Measurements from ENCODE around the gene OLA1.

OLA1 gene

DNA sequence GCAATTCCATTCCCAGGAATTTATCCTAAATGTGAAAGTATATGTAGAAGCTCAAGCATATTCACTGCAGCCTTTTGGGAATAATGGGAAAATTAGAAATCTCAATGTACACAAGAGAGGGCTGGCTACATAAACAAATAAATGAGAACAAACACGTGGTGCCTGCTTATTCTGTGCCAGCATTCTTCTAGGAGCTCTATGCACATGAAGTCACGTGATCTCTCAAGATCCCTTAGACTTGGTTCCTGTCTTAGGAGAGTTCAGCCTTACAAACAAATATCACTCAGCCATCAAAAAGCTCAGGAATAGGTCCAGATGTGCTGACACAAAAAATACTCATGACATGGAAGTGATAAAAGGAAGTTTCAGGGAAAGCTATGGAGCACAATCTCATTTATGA lies 190.3 kb downstream of the OLA1 start:
- no peak for DNase-seq

DNA sequence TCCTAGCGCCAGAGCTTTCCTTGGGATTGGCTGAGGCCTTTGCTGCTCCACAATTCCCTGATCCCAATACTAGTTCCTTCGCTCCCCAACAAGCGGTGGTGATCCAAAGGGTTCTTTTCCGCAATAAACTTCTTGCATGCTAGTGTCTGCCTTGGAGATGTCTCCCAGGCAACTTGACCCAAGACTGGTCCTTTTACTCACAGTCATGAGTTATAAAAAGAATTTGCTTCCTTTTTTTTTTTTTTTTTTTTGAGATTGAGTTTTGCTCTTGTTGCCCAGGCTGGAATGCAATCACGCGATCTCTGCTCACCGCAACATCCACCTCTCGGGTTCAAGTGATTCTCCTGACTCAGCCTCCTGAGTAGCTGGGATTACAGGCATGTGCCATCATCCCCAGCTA lies 193.4 kb downstream of the OLA1 start:
- DNase-seq = no peak

DNA sequence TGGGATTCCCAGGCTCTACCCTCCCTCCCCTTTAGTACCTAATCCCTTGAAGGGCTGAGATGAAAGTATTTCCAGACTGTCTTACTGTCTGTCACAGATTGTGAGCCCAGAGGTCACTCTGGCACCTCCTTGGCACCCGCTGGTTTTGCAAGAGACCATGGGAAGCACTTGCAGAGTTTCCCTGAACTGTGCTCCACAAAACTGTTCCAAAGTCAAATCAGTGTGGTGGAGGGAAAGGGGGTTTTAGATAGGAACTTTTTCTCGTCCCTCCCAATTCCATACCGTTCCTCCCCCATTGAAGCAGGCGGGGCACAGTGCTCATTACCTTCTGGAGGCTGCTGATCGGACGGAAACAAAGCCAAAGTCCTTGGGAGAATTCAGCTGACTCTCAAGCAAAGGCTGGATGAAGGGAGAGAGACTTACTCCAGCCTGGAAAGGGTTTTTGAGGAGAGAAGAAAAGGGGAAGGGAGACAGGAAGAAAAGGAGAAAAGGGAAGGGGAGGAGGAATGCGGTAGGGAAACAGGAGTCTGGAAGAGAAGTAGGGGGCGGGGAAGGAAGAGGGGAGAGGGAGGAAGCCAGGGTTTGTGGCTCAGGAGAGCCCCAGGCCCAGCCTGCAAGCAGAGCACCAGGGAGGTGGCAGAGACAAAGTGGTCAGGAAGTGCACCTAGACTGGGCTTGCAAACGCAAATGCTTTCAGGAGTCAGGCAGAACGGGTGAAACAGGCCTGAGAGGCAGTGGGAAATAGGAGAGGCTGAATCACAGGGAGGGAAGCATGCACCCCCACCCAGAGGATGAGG lies 194.8 kb downstream of the OLA1 start:
- no peak for DNase-seq

DNA sequence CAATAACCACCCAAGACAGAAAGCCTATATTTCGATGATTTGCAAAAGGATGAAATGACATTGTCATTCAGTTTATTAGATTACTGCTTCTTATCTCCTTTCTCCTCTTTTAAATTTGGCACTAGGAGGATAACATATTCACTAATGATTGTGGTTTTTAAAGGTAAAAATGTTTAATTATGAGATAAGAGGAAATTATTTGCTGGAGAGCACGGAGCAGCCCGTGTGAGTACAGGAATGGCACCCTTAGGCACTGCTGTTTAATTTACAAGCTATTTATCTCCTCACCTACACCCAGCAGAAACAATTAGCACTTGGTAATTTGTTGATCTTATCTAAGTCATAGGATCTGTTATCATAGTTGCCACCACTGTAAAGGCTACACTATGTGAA lies 195.8 kb downstream of the OLA1 start:
- DNase-seq = no peak

DNA sequence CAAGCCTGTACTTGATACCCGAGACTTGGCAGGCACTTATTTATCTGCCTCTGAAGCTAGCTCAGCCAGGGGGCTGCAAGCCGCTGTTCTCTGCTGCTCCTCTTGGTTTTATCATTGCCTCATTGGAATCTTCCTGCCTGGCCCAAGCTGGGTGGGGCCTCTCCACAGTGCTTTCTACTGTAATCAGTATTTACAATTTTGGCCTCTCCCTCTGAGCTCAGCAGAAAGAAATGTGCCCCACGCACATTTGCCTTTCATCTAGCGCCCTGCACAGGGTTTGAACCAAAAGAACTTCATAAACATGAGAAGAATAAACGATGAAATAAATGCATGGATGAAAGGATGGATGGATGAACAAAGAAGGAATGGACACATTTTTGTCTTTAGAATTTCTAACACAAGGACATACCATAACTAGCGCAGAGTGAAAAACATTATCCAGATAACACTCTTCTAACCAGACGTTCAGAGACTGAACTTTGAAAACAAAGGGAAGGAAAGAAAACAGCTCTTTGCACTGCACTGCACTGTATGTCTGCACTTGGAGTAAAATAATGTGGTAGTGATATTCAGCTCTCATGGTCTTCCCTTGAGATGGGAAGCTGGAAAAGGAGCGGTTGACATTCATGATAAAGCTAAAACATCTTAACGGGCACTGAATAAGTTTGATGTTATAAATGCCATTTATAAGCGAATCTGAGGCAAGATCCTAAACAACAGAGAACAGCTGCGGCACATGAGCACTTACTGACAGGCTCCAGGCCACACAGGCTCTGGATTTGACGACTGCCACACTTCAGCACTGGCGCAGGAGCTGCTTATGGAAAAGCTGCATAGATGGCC lies 196.4 kb downstream of the OLA1 start:
- no peak for DNase-seq

DNA sequence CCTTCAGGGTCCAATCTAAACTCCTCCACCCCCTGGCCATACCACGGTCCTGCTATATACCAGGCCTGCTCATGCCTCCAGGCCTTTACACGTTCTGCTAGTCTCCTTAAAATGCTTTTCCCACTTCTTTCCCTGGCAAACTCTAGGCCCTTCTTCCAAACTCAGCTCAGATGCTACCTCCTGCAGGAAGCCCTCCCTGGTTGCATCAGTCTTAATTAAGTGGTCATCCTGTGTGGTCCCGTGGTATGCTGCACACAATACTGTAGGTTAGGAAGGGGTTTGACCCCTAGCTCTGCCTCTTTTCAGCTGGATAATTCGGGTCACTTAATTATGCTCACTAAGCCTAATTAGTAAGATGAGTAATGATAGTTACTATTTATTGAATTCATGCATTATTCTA lies 197.3 kb downstream of the OLA1 start:
- no peak for DNase-seq

DNA sequence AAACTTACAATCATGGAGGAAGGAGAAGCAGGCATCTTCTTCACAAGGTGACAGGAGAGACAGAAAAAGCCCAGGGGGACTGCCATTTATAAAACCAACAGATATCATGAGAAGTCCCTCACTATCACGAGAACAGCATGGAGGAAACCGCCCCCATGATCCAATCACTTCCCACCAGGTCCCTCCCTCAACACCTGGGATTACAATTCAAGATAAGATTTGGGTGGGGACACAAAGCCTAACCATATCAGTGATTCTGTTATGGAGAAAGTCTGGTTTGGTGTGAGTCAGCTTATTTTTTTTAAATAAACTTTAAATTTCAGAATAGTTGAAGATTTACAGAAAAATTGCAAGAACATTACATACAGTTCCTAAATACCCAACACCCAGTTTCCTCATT lies 198.4 kb downstream of the OLA1 start:
- DNase-seq = no peak

DNA sequence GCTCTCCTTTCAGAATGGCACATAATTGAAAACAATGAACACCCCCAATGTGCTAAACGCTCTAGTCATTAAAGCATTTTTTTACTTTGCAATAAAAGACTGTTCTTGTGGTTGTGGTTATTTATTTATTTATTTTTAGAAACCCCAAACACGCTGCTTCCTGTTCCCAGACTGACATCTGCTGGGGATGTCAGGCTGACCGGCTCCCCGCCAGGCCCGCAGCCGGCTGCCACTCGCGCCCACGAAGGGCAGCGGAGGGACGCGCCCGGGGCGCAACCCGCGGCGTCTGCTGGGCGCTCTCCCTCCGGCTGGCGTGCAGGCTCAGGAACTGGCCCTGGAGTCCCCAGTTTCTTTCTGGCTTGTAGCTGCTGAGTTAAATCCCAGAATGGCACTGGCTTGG lies 200.1 kb downstream of the OLA1 start:
- DNase-seq = no peak

DNA sequence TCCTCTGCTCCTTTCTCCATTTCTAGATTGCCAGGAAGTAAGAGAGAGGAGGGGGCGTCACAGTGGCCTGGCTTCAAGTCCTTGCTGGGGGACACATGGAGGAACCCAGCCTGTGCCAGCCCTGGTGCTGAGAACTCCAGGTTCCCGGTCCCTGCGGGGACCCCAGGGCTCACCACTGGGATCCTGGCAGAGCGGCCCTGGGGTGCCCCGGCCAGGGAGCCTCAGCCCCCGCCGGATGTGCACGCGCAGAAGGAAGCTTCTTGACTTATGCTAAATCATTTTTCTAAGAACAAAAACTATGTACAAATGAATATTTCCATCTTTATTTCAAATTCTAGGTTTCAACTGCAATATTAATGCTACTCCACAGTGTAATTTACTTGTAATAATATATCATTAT lies 200.6 kb downstream of the OLA1 start:
- no peak for DNase-seq

DNA sequence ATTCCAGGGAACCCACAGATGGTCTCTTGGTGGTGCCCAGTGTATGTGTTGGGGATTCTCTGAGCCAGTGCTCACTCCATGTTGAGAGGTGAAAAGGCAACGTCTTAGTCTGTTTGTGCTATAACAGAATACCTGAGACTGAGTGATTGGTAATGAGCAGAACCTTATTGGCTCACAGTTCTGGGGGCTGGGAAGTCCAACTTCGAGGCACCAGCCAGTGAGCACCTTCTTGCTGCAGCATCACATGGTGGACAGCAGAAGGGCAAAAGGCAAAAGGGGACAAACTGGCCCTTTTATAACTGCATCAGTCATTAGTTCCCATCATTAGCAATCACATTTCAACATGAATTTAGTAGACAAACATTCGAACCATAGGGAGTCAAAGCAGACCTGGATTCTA lies 202.2 kb downstream of the OLA1 start:
- DNase-seq = no peak

DNA sequence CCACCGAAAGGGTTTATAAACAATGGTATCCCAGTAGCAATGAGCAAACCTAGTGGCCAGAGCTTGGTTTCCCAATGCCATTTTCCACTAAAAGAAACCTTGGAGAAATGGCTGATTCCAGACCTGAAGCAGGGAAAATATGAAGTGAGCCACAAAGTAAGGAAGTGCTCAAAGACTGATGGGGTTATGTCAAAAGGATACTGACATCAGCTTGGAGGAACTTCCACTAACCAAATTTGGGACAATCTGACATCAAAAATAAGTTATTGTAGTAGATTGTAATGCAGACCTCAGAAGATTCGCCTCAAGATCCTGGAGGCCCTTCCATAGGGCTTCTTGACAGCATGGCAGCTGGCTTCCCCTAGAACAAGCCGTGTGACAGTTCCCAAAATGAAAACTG lies 203.8 kb downstream of the OLA1 start:
- no peak for DNase-seq

DNA sequence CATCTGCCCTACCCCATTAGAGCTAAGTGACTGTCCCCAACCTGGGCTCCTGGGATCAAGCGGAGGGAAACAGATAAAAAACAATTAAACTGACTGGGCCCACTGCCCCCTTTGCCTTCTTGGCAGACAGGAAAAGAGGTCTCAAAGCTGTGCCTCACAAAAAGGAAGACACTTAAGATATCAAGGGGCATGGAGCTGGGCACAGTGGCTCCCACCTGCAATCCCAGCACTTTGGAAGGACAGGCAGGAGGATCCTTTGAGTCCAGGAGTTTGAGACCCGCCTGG lies 208.0 kb downstream of the OLA1 start:
- DNase-seq = no peak

DNA sequence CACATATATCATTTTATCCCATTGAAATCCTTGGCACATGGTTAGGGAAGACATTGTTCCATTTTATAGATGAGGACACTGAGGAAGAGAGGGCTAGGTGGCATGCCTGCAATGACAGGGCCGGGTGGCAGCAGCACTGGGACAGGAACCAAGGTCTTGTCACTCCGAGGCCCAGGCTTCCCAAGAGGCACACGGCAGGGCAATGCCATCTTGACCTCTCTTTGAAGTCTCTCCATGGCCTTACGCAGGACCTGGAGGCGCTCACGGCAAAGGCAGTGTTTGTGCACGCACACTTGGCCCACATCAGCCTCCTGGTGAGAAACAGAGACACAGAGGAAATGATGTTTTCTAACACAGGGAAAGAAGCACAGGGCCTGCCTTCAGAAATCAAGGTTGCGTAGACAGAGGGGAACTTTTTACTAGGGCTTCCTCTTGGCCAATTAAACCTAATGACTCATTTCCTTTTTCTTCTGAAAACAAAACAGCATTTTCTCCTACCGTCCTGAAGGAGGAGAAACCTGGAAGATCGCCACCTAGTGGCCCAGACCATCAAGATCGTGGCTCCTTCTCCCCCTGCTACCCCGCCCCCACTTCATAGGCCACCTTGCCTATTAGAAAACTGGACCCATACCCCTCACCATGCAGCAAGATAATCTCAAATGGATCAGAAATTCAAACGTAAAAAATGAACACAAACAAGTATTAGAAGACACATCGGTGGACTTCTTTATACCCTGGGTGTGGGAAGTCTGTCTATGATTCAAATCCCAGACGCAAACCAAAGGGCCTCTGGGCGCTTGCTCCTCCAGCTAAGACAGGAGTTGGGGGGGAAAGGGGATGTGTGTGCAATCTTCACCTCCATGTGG lies 208.5 kb downstream of the OLA1 start:
- DNase-seq = peak; percentile 11

DNA sequence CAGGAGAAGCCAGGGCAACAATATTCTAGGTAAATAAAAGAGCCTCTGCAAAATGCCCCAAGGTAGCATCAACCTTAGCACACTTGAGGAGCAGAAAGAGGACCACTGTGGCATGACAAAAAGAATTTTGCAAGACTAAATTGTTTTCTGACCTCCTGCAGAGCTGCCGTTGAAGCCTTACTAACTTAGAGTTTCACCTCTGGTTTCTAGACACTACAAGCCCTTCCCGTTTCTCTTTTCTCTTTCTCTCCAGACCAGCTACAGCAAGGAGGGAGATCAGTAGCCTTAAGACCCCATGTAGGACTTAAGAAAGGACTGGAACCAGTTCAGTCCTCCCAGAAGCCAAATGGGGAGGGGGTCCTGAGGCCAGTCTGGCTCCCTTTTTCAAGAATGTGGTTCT lies 209.9 kb downstream of the OLA1 start:
- DNase-seq = no peak

DNA sequence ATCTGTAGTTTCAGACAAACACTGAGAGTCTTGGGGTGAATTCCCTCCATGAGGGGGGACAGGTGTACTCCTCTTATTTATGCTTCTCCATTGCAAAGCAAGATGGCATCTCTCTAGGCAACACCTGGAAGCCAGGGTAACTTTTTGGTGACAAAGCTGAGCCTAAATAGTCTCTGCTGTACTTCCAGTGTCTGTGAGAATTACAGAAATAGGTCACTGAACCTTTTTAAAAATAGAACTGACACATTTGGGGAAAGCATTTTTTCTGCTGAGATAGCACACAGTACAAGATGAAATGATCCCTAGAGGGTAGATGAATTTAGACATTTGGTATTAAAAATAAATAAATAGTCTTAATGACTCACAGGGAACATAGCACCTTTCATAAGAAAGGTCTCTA lies 211.5 kb downstream of the OLA1 start:
- no peak for DNase-seq

DNA sequence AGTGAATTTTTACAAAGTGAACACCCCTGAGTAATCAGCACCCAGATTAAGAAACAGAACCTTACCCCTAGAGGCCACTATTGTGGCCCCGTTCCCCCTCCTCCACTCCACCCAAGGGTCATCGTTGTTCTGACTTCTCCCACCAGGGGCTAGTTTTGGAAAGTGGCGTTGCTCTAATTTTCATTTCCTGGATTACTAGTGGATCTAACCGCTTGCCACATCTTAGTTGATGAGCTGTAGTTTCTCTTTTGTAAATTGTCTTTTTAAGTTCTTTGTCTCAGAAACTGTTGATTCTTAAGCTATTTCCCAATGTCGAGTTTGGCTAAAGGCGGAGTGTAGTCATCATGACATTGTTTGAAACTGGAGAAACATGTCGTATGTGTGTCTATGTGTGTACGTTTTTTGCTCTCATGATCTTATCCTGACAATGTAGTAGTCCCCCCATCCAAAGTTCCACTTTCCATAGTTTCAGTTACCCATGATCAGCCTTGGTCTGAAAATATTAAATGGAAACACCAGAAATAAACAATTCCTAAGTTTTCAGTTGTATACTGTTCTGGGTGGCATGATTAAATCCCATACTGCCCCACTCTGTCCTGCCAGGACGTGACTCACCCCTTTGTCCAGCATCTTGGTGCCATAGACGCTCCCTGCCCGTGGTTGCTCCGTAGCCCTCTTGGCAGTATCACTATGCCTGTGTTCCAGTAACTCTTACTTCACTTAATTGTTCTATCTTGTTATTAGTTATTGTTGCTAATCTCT lies 212.2 kb downstream of the OLA1 start:
- DNase-seq = no peak

DNA sequence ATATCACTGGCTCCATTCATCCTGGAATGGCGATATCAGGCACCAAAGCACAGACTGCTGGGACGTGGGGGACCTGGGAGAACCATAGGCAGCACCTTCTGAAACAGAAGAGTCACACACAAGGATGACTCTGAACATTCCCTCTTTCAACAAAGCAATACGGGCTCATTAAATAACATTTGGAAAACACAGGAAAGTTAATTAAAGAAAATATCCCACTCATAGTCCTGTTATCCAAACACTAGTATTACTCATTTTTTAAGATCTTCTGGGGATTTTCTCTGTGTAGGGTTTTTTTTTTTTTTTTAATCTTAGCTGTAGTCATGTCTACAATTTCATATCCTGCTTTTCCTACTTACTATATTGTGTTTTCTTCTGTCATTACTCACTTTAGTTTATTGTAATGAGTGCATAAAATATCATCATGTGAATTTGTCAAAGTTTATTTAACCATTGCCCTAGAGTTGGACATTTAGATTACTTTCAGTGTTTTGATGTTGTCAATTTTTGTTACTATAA lies 213.2 kb downstream of the OLA1 start:
- DNase-seq = no peak

DNA sequence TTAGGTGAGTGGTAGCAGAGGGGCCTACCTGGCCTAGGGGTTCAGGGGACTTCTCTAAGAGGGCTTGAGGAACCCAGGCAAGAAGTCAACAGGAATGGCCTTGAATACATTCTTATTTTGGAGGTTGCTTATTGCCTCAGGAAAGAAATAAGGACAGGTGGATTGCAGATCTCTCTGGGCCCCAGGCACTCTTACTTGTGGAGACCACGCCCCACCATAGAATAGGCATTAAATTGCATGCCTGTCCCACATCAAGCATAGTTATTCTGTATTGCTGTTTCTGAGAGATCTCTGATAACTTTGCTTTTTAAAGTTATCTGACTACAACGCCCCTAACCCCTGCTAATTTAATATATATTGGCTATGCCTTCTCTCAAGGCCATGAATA lies 215.2 kb downstream of the OLA1 start:
- DNase-seq = no peak

DNA sequence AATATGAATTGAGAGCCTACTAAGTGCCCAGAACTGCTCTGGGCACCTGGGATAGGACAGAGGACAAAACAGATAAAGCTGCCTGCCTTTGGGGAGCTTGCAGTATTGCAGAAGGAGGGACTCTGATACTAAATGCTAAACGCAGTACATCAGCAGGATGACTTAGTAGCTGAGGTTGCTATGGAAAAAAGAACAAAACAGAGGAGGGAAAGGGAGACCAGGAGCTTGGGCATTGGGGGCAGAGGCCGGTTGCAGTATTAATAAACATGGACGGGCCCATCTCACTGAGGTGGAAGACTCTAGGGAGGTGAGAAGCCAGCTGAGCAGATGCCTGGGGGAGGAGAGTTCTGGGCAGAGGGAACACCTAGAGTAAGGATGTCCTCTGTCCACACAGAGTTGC lies 217.1 kb downstream of the OLA1 start:
- DNase-seq = no peak

DNA sequence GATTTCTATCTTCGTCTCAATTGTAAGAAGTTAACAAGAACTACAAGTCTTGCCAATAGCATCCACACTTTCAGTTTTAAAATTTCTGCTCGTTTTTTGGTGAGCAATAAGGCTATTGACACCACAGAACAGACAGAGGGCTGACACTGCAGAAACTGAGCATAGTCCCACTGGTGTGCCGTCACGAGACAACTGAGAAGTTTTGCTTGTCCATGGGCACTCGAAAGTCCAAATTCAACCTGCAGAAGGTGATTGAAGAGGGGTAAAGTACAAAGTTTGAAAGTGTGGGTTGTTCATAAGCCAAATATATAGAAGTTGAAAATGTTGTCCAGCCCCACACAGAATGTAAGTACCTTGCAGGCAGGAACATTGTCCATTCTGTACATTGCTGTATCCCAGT lies 219.4 kb downstream of the OLA1 start:
- DNase-seq = no peak

DNA sequence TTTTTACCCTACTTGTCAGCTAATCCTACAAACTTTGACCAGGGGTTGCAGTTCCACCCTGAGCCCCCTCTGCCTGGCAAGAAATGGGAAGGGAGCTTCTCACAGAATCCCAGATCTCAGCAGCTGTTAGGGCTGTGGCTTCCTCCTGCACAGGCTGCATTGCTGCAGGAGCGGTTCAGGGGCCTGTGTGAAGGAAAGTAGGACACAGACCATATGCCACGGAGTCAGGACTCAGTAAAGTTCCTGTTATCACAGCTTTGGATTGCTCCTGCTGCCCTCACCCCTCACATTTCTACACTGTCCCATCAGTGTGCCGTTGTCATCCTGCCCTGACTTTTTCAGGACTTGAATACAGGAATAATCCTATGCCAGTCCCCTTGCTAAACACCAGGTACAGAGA lies 220.4 kb downstream of the OLA1 start:
- no peak for DNase-seq

DNA sequence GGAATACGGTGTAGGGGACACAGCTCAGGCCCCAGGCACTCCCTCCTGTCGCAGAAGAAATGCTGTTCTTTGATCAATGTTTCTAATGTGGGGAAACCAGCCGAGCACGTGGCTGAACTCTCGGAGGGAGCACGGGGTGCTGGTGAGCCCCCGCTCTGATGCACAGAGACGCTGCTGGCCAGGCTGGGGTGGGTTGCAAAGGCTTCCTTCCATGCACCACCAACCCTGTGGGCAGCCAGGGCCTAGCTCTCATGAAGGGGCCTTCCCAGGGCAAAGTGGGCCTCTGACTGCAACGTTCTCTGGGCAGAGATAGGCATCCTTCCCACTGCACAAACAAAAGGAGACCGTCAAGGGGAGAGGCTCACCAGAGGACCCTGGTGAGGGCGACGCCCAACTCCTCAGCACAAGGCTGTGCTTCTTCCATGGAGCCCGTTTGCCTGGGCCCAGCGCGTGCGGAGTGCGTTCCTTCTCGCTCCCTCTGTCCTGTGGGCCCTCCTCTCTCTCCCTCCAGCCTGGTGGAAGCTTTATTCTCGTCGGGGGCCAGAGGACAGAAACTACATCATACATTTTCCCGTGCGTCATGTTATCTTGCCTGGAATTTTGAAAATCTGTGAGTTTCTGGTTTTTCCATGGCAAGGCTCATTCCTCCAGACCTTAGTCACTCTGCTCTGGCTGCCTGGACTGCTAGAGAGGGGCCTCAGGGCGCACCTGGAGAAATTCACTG lies 222.0 kb downstream of the OLA1 start:
- no peak for DNase-seq
